Globus pallidus (tissue), 1 donor: ENCODE measurements around the gene COQ8A.
A peak's percentile ranks its signal among the peaks of the same experiment; 100 is the strongest.

ENCODE experiments used
- DNase-seq: peaks from one replicate; pipeline ENCODE4 v3.0.0-alpha.2; 2015; ENCODE audit warnings: low spot score

Gene COQ8A

GRCh38 chr1:226973898-226974543 lies 33.9 kb downstream of the COQ8A start:
- DNase-seq: no peak

GRCh38 chr1:226974544-226975258 lies 34.6 kb downstream of the COQ8A start:
- DNase-seq: no peak

GRCh38 chr1:226975259-226976250 lies 35.5 kb downstream of the COQ8A start:
- DNase-seq: peak; percentile 94

- DNase-seq: no peak
Measured at GRCh38 chr1:226976276-226976977, 36.3 kb downstream of the COQ8A start.

GRCh38 chr1:226976978-226977642 lies 37.0 kb downstream of the COQ8A start:
- no peak for DNase-seq

GRCh38 chr1:226977643-226978431 lies 37.7 kb downstream of the COQ8A start:
- DNase-seq: no peak

GRCh38 chr1:226978432-226979114 lies 38.5 kb downstream of the COQ8A start:
- DNase-seq: no peak

GRCh38 chr1:226979115-226979516 lies 39.0 kb downstream of the COQ8A start:
- DNase-seq: no peak

GRCh38 chr1:226979517-226980121 lies 39.5 kb downstream of the COQ8A start:
- DNase-seq: peak; percentile 78

- DNase-seq: no peak
Measured at GRCh38 chr1:226980122-226980560, 40.0 kb downstream of the COQ8A start.

- DNase-seq: no peak
Measured at GRCh38 chr1:226980565-226981385, 40.7 kb downstream of the COQ8A start.

GRCh38 chr1:226981386-226981817 lies 41.3 kb downstream of the COQ8A start:
- DNase-seq: no peak

GRCh38 chr1:226981838-226982237 lies 41.7 kb downstream of the COQ8A start:
- no peak for DNase-seq

GRCh38 chr1:226982451-226983177 lies 42.5 kb downstream of the COQ8A start:
- no peak for DNase-seq

- no peak for DNase-seq
Measured at GRCh38 chr1:226983247-226983991, 43.3 kb downstream of the COQ8A start.

- no peak for DNase-seq
Measured at GRCh38 chr1:226983992-226984364, 43.9 kb downstream of the COQ8A start.
